Astrocyte of the hippocampus (primary cell): ENCODE data around the gene TUT1.
A peak's percentile ranks its signal among the peaks of the same experiment; 100 is the strongest.
"Not testable (repeated sequence)": the region's sequence is repeated elsewhere in the genome, so short reads cannot be mapped to it uniquely, and the experiment has no call there.

Source experiments
- DNase-seq: peaks from one replicate; pipeline ENCODE4 v3.0.0; 2011; ENCODE audit warnings: low read depth, low spot score

The TUT1 gene

GRCh38 chr11:62578541-62578940 lies 12.8 kb downstream of the TUT1 start:
- DNase-seq: no peak

DNA sequence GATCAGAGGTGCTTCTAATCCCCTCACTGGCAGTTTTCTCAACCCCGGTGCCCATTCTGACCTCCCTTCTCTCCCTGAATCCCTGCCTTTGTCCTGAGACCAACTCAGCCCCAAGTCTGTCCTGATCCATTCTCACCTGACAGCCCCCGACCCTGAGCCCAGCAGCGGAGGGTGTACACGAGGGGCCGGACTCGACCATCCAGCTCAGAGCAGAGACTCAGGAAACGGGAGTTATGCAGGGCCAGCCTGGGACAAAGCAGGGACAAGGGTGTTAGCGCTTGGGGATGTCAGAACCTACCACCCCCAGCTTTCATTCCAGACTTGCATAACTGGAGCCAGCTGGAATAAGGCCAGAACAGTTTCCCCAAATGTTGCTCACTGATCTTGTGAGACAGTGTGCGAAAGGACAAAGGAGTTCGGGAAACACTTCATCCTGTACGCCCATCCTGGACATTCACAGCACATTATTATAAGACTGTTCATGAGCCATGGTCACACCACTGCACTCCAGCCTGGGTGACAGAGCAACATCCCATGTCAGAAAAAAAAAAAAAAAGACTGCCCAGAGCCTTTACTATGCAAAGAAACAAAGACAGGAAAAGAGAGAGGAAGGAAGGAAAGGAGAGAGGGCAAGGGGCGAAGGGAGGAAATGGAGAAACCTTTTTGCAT lies 14.1 kb downstream of the TUT1 start:
- no peak for DNase-seq

DNA sequence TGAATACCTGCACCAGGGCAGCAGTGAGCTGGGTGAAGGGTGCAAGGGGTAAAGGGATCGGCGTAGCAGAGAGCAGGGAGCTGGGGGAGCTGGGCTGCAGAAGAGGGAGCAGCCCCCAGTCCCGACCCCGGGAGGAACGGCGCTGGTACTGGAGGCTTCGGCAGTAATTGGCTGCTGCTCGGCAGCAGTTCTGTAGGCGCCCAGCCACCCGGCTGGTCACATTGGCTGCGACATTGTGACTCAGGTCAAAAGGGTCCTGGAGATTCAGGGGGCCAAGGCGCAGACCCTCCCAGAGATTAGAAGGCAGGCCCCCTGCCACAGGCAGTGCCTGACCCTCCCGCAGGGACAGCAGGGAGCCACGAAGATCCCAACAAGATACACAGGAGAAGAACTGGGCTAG lies 15.5 kb downstream of the TUT1 start:
- DNase-seq: no peak

- no peak for DNase-seq
Observed at GRCh38 chr11:62575156-62575555, 16.2 kb downstream of the TUT1 start.

DNA sequence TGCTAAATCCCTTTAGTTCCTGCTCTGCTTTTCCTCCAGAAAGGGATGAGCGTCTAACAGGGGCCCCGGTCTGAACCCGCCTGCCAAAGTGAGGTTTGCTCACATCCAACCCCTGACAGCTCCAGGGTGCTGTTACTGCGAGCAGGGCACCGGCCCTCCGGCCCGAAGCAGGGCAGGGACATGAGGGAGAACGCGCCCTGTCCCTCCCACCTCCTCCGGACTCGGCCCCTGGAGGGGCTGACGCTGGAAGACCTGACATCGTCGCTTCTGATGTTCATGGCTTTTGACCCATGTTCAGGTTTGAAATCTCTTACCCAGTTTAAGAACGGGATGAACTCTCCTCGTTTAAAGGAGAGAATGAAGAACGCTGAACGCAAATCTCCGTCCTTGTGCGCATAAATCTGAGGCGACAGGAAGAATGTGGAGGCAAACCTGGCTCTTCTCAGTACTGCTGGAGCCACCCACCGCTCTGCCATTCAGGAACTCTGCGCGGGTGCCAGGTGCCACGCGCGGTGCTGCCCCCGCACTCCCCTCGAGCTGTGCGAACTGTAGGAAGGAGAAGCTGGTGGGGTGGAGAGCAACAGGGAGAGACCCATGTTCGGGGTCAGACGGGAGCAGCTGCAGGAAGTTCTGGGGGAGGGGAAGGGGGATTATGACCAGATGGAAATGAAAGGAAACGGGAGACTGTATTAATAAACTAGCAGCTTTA lies 16.8 kb downstream of the TUT1 start:
- DNase-seq: no peak

DNA sequence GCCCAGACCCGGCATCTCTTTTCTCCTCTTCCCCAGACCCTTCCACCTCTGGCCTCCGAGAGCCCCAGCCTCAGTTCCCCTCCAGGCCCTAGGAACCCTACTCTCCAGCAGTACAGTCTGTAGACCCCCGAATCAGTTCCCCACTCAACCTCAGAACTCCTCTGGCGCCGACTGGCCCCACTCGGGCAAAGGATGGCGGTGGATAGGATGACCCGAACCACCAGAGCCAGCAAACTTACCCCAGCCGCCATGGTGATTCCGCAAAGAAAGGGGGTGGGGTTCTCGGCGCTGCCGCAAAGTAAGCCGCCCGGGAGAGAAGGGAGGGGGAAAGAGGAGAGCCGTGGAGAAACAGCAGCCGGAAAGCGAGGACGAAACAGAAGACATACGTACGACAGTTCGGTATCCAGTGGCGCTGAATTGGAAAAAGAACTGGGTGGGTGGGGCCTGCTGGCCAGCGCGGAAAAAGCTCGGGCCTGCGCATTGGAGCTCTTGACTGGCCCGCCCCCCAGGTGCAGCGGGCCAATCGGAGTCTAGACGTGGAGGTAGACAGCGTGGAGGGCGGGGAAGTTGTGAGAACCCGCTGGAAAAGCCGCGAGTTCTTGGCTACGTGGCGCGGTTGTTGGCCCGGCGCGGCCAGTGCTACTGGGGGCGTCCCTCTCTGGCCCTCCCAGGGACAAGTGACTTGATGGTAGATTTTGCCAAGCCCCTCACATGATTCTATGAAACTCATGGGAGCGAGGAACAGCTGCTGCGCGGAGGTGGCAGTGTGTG lies 17.5 kb downstream of the TUT1 start, which contains the start of gene EEF1G:
TSS of gene EEF1G (minus strand) at position 300 of the 771 bp plus-strand sequence. CDS start at position 251, 49 bp downstream.
- DNase-seq: peak; percentile 100

DNA sequence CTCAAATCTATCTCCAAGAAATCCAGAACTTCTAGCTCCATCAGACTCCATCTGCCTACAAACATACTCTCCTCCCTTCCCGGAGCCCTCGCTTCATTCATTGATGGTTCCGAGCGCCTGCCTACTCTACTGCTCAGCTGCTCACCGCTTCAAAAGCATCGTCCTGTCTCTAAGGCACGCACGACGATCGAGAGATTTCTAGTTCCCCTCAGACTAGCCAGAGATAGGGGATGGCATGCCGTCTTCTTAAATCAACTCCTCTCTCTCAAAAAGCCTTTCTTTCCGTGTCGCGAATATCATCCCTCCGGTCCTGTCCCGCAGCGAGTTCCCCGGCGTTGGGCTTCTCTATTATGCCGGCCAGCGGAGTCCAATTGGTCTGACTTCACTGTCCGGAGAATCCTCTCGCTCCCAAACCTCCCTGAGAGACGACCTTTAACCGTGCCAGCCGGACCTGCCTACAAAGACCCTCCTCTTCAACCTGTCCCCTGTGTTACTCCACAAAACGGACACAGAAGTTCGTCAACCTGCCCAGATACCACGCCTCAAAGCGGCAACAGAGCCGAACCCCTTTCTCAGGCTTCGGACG lies 18.2 kb downstream of the TUT1 start:
- peak; percentile 52 for DNase-seq

DNA sequence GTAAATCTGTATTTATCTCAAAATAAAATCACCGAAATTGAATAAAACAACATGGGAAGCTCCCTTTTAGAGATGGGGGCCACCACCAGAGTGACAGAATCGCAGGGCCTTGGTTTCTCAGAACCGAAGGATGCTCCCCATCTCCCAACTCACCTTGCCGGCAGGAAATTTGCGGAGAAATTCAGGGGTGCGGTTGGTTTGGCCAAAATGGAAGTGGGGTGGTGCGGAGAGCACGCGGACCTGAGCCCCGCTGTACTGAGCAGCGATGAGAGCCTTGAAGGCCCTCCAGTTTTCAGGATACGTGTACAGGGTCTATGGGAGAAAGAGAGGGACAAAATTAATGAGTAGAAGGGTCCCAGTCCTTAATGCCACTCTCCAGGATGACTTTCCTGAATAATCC lies 18.9 kb downstream of the TUT1 start:
- no peak for DNase-seq

GRCh38 chr11:62571493-62571892 lies 19.8 kb downstream of the TUT1 start:
- DNase-seq: not testable (repeated sequence)

- not testable (repeated sequence) for DNase-seq
Observed at GRCh38 chr11:62570903-62571302, 20.4 kb downstream of the TUT1 start.

- DNase-seq: no peak
Observed at GRCh38 chr11:62569611-62570010, 21.7 kb downstream of the TUT1 start.

DNA sequence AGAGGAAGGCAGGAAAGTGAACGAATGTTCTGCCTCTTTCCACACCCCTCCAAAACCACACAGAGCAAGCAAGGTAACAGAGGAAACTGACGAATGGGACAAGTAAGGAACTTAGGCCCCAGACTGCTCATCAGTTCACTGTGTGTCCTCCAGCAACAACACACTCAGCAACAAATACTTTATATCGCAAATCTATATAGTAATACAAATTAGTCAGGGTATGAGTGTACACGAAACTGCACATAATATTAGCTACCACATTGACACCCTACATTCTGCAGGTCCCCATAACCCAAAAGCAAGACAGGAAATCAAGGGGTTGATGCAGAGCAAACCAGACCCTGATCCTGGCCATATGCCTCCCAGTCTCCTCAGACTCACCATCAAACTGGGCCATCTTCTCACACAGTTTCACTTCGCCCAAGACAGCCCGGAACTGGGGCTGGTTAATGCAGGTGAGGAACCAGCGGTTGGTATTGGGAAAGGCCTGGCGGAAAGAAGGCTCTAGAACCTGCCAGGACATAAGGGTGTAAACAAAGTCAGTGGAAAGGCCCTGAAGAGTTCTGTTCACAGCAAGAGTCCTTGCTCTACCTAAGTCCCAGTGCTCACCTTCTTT lies 24.2 kb downstream of the TUT1 start:
- no peak for DNase-seq

DNA sequence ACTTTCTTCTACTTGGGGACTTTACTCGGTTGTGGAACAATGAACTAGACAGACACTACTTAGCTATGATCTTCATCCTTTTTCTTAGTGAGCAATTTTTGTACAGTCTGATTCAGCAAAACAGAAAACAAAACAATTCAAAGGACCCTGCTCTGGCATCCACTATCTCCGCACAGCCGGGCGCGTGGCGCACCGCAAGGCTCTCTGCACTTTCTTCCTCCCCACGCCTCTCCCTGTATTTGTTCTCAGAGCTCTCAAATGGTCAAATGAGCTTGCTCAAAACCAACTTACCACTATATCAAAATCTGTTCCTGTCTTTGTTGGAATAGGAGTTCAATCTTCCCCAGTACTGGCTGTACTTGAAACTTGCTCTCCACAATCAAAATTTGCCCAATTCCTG lies 25.1 kb downstream of the TUT1 start:
- DNase-seq: no peak

DNA sequence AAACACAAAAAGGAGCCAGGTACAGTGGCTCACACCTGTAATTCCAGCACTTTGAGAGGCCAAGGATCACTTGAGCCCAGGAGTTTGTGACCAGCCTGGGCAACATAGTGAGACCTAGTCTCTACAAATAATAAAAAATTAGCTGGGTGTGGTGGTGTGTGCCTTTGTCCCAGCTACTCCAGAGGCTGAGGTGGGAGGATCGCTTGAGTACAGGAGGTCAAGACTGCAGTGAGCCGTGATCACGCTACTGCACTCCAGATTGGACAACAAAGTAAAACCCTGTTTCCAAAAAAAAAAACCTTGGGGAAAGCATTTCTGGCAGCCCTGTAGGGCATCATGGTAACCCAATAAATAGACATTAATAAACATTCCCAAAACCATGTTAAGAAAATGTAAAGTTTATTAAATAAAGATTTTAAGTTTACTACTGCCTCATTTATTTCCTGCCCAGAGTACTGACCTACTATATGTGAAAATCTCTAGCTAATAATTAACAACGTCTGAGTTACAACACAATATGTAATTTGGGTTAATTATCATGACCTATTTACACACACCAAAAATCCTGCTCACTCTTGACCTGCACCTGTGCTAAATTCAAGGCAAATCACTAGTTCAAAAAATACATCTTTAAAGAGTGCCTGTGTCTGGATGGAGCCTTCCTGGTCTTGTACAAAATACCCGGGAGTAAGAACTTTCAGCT lies 26.1 kb downstream of the TUT1 start:
- DNase-seq: no peak

GRCh38 chr11:62561677-62562230 lies 29.6 kb downstream of the TUT1 start:
- not testable (repeated sequence) for DNase-seq

GRCh38 chr11:62560566-62561103 lies 30.7 kb downstream of the TUT1 start:
- DNase-seq: peak; percentile 99

- not testable (repeated sequence) for DNase-seq
Observed at GRCh38 chr11:62559626-62560025, 31.7 kb downstream of the TUT1 start.

- DNase-seq: no peak
Observed at GRCh38 chr11:62559204-62559603, 32.1 kb downstream of the TUT1 start.

- DNase-seq: no peak
Observed at GRCh38 chr11:62558669-62559068, 32.7 kb downstream of the TUT1 start.

- no peak for DNase-seq
Observed at GRCh38 chr11:62556875-62557631, 34.3 kb downstream of the TUT1 start.
